Upper lobe of left lung (tissue), 4 donors: ENCODE results near the gene TNFAIP1.

ENCODE experiments used
- POLR2A ChIP-seq, 4 donors: fragments of 450-650 bp; IDR thresholded peaks; one replicate each; pipeline ENCODE4 v1.5.1; 2016 to 2017; ENCODE audit warnings: antibody characterized with exemption in 4 of 4, mild to moderate bottlenecking in 2 of 4
- TF ChIP-seq, protein P1 (sequence below), 6 experiments: fragments of 450-650 bp in 4 of 6; fragments of 200-600 bp in 2 of 6; sonication (generic) in 2 of 6; IDR thresholded peaks; one replicate each; pipeline ENCODE4 v1.5.1; 2016 to 2019; ENCODE audit warnings: antibody characterized with exemption in 6 of 6

DNA sequence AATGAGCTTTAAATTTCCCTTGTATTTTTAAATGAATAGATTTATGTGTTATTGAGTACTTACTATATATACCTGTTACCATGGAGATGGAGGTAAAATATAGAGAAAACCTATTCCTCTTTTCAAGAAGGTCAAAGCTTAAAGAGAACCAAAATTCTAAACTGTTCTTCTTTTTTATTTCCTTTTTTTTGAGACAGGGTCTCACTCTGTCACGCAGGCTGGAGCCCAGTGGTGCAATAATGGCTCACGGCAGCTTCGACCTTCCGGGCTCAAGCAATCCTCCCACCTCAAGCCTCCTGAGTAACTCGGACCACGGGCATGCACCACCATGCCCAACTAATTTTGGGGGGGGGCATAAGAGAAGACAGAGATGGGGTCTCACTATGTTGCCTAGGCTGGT, 41.6 kb upstream of the TNFAIP1 start:
- TF ChIP-seq, protein P1, sequence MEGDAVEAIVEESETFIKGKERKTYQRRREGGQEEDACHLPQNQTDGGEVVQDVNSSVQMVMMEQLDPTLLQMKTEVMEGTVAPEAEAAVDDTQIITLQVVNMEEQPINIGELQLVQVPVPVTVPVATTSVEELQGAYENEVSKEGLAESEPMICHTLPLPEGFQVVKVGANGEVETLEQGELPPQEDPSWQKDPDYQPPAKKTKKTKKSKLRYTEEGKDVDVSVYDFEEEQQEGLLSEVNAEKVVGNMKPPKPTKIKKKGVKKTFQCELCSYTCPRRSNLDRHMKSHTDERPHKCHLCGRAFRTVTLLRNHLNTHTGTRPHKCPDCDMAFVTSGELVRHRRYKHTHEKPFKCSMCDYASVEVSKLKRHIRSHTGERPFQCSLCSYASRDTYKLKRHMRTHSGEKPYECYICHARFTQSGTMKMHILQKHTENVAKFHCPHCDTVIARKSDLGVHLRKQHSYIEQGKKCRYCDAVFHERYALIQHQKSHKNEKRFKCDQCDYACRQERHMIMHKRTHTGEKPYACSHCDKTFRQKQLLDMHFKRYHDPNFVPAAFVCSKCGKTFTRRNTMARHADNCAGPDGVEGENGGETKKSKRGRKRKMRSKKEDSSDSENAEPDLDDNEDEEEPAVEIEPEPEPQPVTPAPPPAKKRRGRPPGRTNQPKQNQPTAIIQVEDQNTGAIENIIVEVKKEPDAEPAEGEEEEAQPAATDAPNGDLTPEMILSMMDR (IDR thresholded peaks at IDR 0.05) = no peak
- TF ChIP-seq POLR2A (IDR thresholded peaks at IDR 0.05) = no peak
